H9 (cell line): ENCODE results near the gene NDE1. TPM values are rescaled to one million over a fixed set of nuclear protein-coding genes. Genes with fewer than 3 reads are reported as not detected.

Source experiments
- DNase-seq: peaks from one replicate; pipeline ENCODE4 v3.0.0-alpha.2; 2017
- H2AFZ ChIP-seq: one replicate; pipeline ENCODE4 v1.6.1; 2013; ENCODE audit warnings: mild to moderate bottlenecking, low read length, control low read depth, moderate library complexity
- H2AK5ac ChIP-seq: 2 replicates; pipeline ENCODE4 v1.6.1; 2013; ENCODE audit warnings: low read length, control low read depth, mixed read lengths; ENCODE audit not compliant: insufficient read length
- H2BK120ac ChIP-seq: one replicate; pipeline ENCODE4 v1.6.1; 2013; ENCODE audit warnings: low read depth, mild to moderate bottlenecking, low read length, control low read depth, inconsistent platforms; ENCODE audit not compliant: poor library complexity, severe bottlenecking
- H2BK12ac ChIP-seq: 2 replicates; pipeline ENCODE4 v1.6.1; 2013; ENCODE audit warnings: low read length, control low read depth, mixed read lengths, low read depth; ENCODE audit not compliant: insufficient read length
- H2BK15ac ChIP-seq: 2 replicates; pipeline ENCODE4 v1.6.1; 2013; ENCODE audit warnings: low read depth, low read length, control low read depth
- H2BK20ac ChIP-seq: one replicate; pipeline ENCODE4 v1.6.1; 2013; ENCODE audit warnings: low read depth, mild to moderate bottlenecking, low read length, control low read depth, inconsistent platforms; ENCODE audit not compliant: poor library complexity, severe bottlenecking
- H2BK5ac ChIP-seq: 2 replicates; pipeline ENCODE4 v1.6.1; 2013; ENCODE audit warnings: low read length, control low read depth, mixed read lengths; ENCODE audit not compliant: insufficient read length
- H3K14ac ChIP-seq: 2 replicates; pipeline ENCODE4 v1.6.1; 2013; ENCODE audit warnings: low read length, control low read depth; ENCODE audit not compliant: insufficient read depth
- H3K18ac ChIP-seq: 2 replicates; pipeline ENCODE4 v1.6.1; 2013; ENCODE audit warnings: low read depth, mild to moderate bottlenecking, mixed read lengths, low read length, control low read depth; ENCODE audit not compliant: insufficient read length
- H3K23ac ChIP-seq: 2 replicates; pipeline ENCODE4 v1.6.1; 2013; ENCODE audit warnings: low read length, control low read depth, mixed read lengths, low read depth; ENCODE audit not compliant: insufficient read length
- H3K23me2 ChIP-seq: 2 replicates; pipeline ENCODE4 v1.6.1; 2013; ENCODE audit warnings: low read depth, mild to moderate bottlenecking, mixed read lengths, low read length, control low read depth; ENCODE audit not compliant: insufficient read length, poor library complexity, severe bottlenecking
- H3K27ac ChIP-seq: 2 replicates; pipeline ENCODE4 v1.5.1; 2013; ENCODE audit warnings: low read length, control low read depth, mixed read lengths, low read depth; ENCODE audit not compliant: insufficient read length
- H3K27me3 ChIP-seq: 2 replicates; pipeline ENCODE4 v1.6.1; 2013; ENCODE audit warnings: low read length, control low read depth, inconsistent platforms; ENCODE audit not compliant: insufficient read depth
- H3K4ac ChIP-seq: 2 replicates; pipeline ENCODE4 v1.6.1; 2013; ENCODE audit warnings: low read depth, mild to moderate bottlenecking, control low read depth, inconsistent platforms, low read length, moderate library complexity
- H3K4me1 ChIP-seq: 2 replicates; pipeline ENCODE4 v1.6.1; 2013; ENCODE audit warnings: low read length, control low read depth, inconsistent platforms; ENCODE audit not compliant: insufficient read depth
- H3K4me2 ChIP-seq: 2 replicates; pipeline ENCODE4 v1.6.1; 2013; ENCODE audit warnings: low read length, control low read depth, mixed read lengths; ENCODE audit not compliant: insufficient read length, insufficient read depth
- H3K56ac ChIP-seq: 2 replicates; pipeline ENCODE4 v1.6.1; 2013; ENCODE audit warnings: low read depth, mild to moderate bottlenecking, mixed read lengths, low read length, control low read depth; ENCODE audit not compliant: insufficient read length
- H3K79me1 ChIP-seq: 2 replicates; pipeline ENCODE4 v1.6.1; 2013; ENCODE audit warnings: low read depth, mild to moderate bottlenecking, moderate library complexity, low read length, control low read depth, inconsistent platforms; ENCODE audit not compliant: insufficient read depth, poor library complexity, severe bottlenecking
- H3K79me2 ChIP-seq: 2 replicates; pipeline ENCODE4 v1.6.1; 2013; ENCODE audit warnings: low read length, control low read depth, inconsistent platforms; ENCODE audit not compliant: insufficient read depth
- H3K9ac ChIP-seq: 2 replicates; pipeline ENCODE4 v1.6.1; 2013; ENCODE audit warnings: low read length, control low read depth, mixed read lengths; ENCODE audit not compliant: insufficient read length; ENCODE audit errors: extremely low read depth
- H3K9me3 ChIP-seq: one replicate; pipeline ENCODE4 v1.6.1; 2013; ENCODE audit warnings: low read depth, low read length, inconsistent platforms; ENCODE audit not compliant: control insufficient read depth
- H3T11ph ChIP-seq: one replicate; pipeline ENCODE4 v1.6.1; 2013; ENCODE audit warnings: mild to moderate bottlenecking, low read length, control low read depth, inconsistent platforms
- H4K20me1 ChIP-seq: one replicate; pipeline ENCODE4 v1.6.1; 2013; ENCODE audit not compliant: control insufficient read depth, insufficient read length, insufficient read depth
- H4K5ac ChIP-seq: 2 replicates; pipeline ENCODE4 v1.6.1; 2013; ENCODE audit warnings: low read depth, mild to moderate bottlenecking, mixed read lengths, low read length, control low read depth; ENCODE audit not compliant: insufficient read length
- H4K8ac ChIP-seq: replicated peaks from 2 replicates; pipeline ENCODE4 v1.6.1; 2013; ENCODE audit warnings: low read length, control low read depth, mixed read lengths, low read depth; ENCODE audit not compliant: insufficient read length
- H4K91ac ChIP-seq: 2 replicates; pipeline ENCODE4 v1.6.1; 2013; ENCODE audit warnings: low read depth, mild to moderate bottlenecking, moderate library complexity, mixed read lengths, low read length, control low read depth; ENCODE audit not compliant: insufficient read length
- H3K27ac Mint-ChIP-seq, 3 experiments: 2 replicates in 2 of 3; 3 replicates in 1 of 3; pipeline ENCODE4 v1.8.0; 2020 to 2021; ENCODE audit warnings: mixed read lengths in 3 of 3, mild to moderate bottlenecking in 1 of 3, moderate library complexity in 1 of 3
- H3K27me3 Mint-ChIP-seq: 2 replicates; pipeline ENCODE4 v1.8.0; 2021; ENCODE audit warnings: low read depth, mild to moderate bottlenecking, moderate library complexity, mixed read lengths
- H3K36me3 Mint-ChIP-seq, 3 experiments: 2 replicates in 2 of 3; 3 replicates in 1 of 3; pipeline ENCODE4 v1.8.0; 2020 to 2021; ENCODE audit warnings: low read depth in 3 of 3, mixed read lengths in 3 of 3; ENCODE audit not compliant: insufficient read depth in 1 of 3
- H3K4me1 Mint-ChIP-seq, 2 experiments: 2 replicates each; pipeline ENCODE4 v1.8.0; 2020; ENCODE audit warnings: mixed read lengths in 2 of 2
- H3K4me3 Mint-ChIP-seq, 2 experiments: 2 replicates in 1 of 2; 3 replicates in 1 of 2; pipeline ENCODE4 v1.8.0; 2020 to 2021; ENCODE audit warnings: mild to moderate bottlenecking in 2 of 2, mixed read lengths in 2 of 2, moderate library complexity in 1 of 2
- H3K9me3 Mint-ChIP-seq, 2 experiments: 2 replicates in 1 of 2; 3 replicates in 1 of 2; pipeline ENCODE4 v1.8.0; 2020; ENCODE audit warnings: mild to moderate bottlenecking in 2 of 2, mixed read lengths in 2 of 2, moderate library complexity in 1 of 2
- WGBS: extraction: QIAGEN DNeasy Blood & Tissue Kit; methylation state at CpG from one replicate; pipeline ENCODE4 v1.1.7; 2013; ENCODE audit warnings: missing lambda C conversion rate, low lambda C conversion rate, mixed read lengths; ENCODE audit not compliant: insufficient read length; ENCODE audit errors: extremely low coverage; 5-methylcytosine and 5-hydroxymethylcytosine counted together
- total RNA-seq: library from RNA; stranded (reverse); gene quantifications from 2 replicates; pipeline ENCODE4 v1.2.1, GENCODE V29; 2021
- TF ChIP-seq, protein P1 (sequence below): fragments of 200-600 bp; sonication (generic); conservative IDR thresholded peaks from 3 replicates; pipeline ENCODE4 v1.8.0; 2021; ENCODE audit warnings: antibody characterized with exemption, mild to moderate bottlenecking

Gene NDE1
- total RNA-seq, 1 experiment from 2014 or later: 49.6 TPM

DNA sequence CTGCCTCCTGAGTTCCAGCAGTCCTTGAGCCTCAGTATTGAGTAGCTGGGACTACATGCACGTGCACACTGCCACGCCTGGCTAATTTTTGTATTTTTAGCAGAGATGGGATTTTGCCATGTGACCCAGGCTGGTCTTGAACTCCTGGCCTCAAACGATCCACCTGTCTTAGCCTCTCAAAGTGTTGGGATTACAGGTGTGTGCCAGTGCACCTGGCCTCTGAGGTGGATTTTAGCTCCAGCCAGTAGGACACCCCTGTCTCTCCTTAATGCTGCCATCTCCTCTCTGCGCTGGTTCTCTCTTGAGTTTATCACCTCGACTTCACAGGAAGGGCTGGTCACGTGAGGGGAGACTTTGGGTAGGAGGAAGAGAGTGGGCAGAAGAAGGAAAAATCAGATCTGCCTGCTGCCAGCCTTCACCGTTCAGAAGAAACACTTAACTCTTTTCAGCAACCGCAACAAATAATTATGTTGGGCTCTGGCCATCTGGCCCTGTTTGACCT is 55.1 kb downstream of the NDE1 start:
- Histone ChIP-seq H3K4ac (no peak overlapping the region), H3K4me2 (no peak overlapping the region), H3K4me1 (no peaks in the 10 kb centered on the region), H2BK120ac (no peak overlapping the region), H2AFZ (no peak overlapping the region), H3K18ac (no peak overlapping the region), H4K91ac (no peak overlapping the region), H3T11ph (no peak overlapping the region), H3K27me3 (no peaks in the 10 kb centered on the region), H3K56ac (no peak overlapping the region), H3K9me3 (no peaks in the 10 kb centered on the region), H3K9ac (no peak overlapping the region), H2AK5ac (no peak overlapping the region), H3K79me2 (no peaks in the 10 kb centered on the region), H4K5ac (no peak overlapping the region), H3K23ac (no peak overlapping the region), H3K79me1 (no peaks in the 10 kb centered on the region), H3K23me2 (no peaks in the 10 kb centered on the region), H3K27ac (no peak overlapping the region), H4K8ac (no peak overlapping the region), H2BK20ac (no peak overlapping the region), H4K20me1 (no peaks in the 10 kb centered on the region), H2BK15ac (no peak overlapping the region), H2BK5ac (no peak overlapping the region), H2BK12ac (no peak overlapping the region), H3K14ac (no peak overlapping the region)
- WGBS: no CpG with 5 or more reads among the region's 8 CpGs
- Mint-ChIP-seq H3K27me3 (no peaks in the 10 kb centered on the region), H3K9me3 (no peaks in the 10 kb centered on the region), H3K36me3 (peaks cover 4 to 18% (median 11%) of the 10 kb centered on the region in 3 experiments; a peak in 6 of 7 replicates), H3K4me1 (peaks cover 2 to 7% of the 10 kb centered on the region in 2 experiments; a peak in 3 of 4 replicates), H3K27ac (peak overlapping the region in 1 of 3 experiments; percentile 72; a peak in 1 of 7 replicates), H3K4me3 (no peak overlapping the region)
- TF ChIP-seq, protein P1, sequence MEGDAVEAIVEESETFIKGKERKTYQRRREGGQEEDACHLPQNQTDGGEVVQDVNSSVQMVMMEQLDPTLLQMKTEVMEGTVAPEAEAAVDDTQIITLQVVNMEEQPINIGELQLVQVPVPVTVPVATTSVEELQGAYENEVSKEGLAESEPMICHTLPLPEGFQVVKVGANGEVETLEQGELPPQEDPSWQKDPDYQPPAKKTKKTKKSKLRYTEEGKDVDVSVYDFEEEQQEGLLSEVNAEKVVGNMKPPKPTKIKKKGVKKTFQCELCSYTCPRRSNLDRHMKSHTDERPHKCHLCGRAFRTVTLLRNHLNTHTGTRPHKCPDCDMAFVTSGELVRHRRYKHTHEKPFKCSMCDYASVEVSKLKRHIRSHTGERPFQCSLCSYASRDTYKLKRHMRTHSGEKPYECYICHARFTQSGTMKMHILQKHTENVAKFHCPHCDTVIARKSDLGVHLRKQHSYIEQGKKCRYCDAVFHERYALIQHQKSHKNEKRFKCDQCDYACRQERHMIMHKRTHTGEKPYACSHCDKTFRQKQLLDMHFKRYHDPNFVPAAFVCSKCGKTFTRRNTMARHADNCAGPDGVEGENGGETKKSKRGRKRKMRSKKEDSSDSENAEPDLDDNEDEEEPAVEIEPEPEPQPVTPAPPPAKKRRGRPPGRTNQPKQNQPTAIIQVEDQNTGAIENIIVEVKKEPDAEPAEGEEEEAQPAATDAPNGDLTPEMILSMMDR: no peak
- DNase-seq: no peak
